GM12864 (cell line): ENCODE data around the gene FGFR3.

Experiments used
- DNase-seq: peaks from one replicate; pipeline ENCODE4 v3.0.0-alpha.2; 2011; ENCODE audit warnings: low read depth
- H3K4me3 ChIP-seq: 2 replicates; pipeline ENCODE4 v1.5.1; 2011; ENCODE audit warnings: mild to moderate bottlenecking, low read depth, low read length, control low read depth
- CTCF ChIP-seq: IDR thresholded peaks from 2 replicates; pipeline ENCODE4 v1.5.1; 2011; ENCODE audit warnings: low read depth, mild to moderate bottlenecking, moderate library complexity, low read length, control low read depth, inconsistent platforms; ENCODE audit errors: missing control alignments

Gene FGFR3

GRCh38 chr4:1799387-1800375 lies 6.6 kb downstream of the FGFR3 start:
- no peak for TF ChIP-seq CTCF
- no peak for DNase-seq
- H3K4me3 ChIP-seq = no peak overlapping the region

- DNase-seq = no peak
- no peak for TF ChIP-seq CTCF
- H3K4me3 ChIP-seq = no peak overlapping the region
Measured at GRCh38 chr4:1800805-1801204, 7.7 kb downstream of the FGFR3 start.

- DNase-seq = no peak
- H3K4me3 ChIP-seq = no peak overlapping the region
- no peak for TF ChIP-seq CTCF
Measured at GRCh38 chr4:1801286-1801958, 8.3 kb downstream of the FGFR3 start.

- no peak for TF ChIP-seq CTCF
- no peak for DNase-seq
- no peak overlapping the region for H3K4me3 ChIP-seq
Measured at GRCh38 chr4:1802151-1802715, 9.1 kb downstream of the FGFR3 start.

DNA sequence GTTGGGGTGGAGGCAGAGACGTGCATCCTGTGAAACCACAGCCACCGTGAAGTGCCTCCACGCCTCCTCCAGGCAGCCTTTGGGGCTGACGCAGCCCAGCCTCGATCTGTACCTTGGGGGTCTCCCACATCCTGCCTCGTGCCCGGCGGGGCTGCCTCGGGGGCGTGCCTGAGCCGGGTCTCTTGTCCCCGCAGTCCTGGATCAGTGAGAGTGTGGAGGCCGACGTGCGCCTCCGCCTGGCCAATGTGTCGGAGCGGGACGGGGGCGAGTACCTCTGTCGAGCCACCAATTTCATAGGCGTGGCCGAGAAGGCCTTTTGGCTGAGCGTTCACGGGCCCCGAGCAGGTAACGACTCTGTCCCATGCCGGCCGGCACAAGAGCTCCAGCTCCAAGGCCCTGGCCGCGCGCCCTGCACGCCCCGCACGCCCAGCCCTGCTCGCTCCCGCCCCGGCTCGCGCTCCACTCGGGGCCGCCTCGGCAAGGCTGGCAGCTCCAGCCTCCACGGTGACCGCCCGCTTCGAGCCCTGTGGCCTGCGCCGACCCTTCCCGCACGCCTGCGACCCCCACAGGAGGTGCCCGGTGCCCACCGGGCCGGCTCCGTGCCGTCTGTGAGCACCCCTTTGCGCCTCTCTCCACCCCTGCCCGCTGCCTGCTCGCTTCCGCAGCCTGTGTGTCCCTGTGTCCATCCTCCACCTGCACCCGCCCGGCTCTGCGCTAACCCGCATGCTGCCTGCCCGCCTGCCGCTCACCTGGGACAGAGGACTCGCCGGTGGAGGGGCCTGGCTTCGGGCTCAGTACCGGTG lies 9.8 kb downstream of the FGFR3 start:
- no peak overlapping the region for H3K4me3 ChIP-seq
- no peak for TF ChIP-seq CTCF
- no peak for DNase-seq
